GM18907 (cell line): Measurements from ENCODE around the gene IER5L.
"Not testable (repeated sequence)": the region's sequence is repeated elsewhere in the genome, so short reads cannot be mapped to it uniquely, and the experiment has no call there.

Source experiments
- ATAC-seq: cut with Tn5 transposase; IDR thresholded peaks from one replicate; pipeline ENCODE4 v1.9.1; 2021; ENCODE audit warnings: mild to moderate bottlenecking, moderate library complexity; ENCODE audit not compliant: unreplicated experiment

The IER5L gene

DNA sequence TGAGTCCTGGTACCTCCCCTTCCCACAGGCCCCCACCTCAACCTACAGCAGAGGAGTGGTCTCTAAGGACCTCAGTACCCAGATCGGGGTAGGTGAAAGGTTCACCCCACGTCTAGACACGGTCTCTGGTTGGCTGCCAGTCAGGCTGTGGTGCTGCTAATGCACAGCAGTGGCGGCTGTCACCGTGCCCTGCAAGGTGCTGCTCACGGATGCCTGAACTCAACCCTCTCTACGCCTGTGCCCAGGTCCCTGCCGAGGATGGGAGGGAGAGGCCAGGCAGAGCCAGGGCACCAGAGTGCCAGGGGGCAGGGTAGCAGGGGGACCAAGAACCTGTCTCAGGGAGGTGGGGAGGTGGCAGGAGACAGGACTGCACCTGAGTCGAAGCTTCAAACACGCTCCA, 14.3 kb downstream of the IER5L start:
- ATAC-seq: no peak

DNA sequence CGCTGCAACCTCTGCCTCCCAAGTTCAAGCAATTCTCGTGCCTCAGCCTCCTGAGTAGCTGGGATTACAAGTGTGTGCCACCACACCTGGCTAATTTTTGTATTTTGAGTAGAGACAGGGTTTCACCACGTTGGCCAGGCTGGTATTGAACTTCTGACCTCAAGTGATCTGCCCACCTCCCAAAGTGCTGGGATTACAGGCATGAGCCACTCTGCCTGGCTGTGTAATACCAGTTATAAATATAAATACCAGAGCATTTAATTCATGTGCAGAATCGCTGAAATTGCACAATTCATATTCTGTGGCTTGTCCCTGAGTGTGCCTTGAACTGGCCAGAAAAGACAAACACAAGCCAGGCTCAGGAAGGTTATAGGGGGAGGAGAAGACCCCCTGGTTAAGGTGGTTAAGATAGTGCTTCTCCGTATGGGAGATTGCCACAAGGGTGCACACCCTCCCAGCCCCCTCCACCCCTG, 14.8 kb downstream of the IER5L start:
- ATAC-seq: not testable (repeated sequence)

DNA sequence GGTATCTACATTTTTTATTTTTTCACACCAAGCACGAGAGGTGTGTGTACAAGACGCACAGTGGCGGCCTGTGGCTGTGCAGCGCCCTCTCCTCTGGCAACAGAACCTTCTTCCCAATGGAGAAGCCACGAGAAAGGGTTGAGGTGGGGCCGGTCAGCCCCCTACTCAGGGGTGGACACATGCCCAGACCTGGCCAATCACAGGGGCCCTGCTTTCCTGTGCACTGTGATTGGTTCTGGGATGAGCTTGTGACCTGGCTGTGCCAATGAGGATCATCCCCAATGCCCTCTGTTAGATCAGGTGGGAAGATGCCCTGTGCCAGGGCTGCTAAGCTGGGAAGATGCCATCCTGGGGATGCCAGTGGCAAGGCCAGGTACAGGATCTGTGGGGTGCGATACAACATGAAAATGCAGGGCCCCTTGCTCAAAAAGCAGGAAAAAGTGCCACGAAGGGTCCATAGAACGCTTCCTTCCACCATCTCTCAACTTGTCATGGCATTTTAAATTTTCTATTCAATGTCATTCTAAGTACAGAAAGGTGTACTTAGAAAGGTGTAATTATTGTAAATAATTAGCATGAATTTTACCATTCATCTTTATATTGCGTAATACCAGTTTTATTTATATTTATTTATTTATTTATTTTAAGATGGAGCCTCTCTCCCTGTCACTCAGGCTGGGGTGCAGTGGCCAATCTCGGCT, 15.4 kb downstream of the IER5L start:
- no peak for ATAC-seq

DNA sequence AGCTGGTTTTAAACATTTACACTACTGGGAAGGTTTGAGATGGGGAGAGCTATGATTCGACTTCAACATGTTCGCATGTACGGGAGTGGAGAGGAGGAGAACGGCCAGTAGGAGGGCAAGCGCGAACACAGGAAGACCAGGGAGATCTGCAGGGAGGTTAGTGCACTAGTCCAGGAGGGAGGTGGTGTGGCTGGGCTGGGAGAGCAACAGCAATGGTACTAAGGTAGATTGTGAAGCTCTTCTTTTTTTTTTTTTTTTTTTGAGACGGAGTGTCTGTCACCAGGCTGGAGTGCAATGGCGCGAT, 16.6 kb downstream of the IER5L start:
- no peak for ATAC-seq

DNA sequence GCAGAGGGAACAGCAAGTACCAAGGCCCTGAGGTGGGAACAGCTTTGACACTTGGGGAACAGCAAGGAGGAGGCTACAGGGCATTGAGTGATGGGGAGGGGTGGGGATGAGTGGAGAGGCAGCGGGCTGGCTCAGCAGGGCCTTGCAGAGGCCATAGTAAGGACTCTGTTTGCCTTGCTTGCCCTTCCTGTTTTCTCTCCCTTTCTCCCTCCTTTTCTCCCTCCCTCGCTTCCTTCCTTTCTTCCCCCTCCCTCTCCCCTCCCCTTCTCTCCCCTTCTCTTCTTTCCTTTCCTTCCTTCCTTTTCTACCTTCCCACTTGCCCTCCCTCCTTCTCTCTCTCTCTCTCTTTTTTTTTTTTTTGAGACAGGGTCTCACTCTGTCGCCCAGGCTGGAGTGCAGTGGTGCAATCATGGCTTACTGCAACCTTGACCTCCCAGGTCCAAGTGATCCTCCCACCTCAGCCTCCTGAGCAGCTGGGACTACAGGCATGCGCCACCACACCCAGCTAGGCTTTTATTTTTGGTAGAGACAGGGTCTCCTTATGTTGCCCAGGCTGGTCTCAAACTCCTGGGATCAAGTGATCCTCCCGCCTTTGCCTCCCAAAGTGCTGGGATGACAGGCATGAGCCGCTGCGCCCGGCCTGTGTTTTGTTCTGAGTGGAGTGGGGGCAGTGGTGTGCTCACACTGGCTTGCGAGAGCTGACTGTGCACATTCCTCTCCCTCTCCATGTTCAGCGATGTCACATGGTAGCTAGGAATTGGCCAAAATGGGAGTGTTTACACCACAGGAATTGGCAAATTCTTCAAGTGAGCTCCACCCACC, 17.1 kb downstream of the IER5L start:
- no peak for ATAC-seq

DNA sequence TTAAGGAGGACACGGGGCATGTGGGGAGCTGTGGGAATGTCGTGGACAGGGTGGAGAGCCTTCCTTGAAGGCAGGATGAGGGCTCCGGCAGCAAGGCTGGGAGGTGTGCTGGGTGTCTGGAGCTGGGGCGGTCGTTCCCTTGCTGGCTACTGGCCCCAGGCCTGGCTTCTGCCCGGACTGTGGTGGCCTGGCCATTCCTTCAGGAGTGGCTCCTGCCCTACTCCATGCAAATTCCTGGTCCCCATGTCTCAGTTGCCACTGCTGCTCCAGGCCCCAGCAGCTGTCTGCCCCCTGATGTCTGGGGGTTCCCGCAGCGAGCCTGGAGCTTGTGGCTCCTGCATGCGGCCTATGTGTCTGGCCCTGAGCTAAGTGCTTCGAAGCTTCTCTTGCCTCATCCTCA, 21.9 kb downstream of the IER5L start:
- ATAC-seq: no peak

DNA sequence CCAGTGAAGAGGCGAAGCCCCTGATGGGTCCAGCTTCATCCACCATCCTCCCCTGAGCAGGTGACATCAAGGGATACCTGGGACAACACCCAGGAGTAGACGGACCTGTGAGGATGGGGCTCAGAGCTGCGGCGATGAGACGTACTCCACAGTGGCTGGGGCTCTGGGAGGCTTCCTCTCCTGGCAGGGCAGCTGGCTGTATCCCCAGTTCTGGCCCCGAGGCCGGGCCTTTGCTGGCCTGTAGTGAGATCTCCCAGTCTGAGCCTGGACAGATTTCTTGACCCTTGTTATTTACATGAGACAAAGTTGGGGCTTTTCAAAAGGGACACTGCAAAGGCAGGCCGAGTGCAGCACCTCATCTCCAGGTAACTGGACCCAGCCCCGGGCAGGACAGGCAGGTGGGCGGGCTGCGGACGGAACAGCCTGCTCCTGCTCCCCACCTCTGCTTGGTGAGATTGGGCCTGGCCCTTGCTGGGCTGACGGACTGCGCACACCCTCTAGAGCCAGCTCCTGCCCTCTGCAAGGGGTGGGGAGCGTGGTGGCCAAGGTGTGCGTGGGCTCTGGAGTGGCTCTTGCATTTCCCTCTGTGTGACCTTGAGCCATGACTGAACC, 23.1 kb downstream of the IER5L start:
- no peak for ATAC-seq

DNA sequence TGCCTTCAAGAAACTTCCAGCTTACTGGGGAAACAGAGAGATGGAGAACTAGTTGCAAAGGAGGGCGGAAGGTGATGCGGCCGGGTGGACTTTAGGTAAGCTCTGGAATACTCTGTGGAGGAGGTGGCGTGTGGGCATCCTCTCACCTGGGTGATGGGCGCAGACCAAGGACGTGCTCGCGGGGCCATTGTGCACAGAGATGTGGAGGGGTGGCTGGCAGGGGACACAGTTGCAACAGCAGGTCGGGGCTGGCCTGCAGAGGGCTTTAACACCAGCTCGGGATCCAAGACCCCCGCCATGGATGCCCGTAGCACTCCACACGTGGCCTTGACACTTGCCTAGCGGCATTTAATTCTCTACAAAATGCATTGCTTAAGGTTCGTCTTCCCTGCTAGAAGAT, 26.6 kb downstream of the IER5L start:
- no peak for ATAC-seq

DNA sequence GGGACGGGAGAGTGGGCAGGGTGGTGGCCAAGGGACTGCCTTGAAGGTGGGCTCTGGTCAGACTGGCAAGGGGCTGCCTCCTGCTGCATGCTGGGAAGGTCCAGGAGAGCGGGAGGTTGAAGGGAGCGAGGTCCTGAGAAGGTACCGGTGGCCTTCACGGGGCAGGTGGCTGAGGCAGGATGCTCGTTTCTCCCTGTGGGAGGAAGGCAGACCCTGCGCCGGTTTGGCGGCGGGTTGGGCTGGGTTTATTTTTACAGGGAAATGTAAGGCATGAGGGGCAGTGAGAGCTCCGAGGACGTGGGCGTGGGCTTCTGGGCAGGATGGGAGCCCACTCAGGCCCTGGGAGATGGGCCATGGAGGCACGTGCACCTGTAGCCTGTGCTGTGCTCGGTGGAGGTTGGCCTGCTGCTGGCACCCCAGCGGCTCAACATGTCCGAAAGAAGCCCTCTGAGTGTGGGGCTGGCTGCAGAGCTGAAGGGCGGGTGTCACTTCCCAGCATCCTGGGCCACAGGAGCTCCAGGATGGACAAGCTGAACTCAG, 27.3 kb downstream of the IER5L start:
- ATAC-seq: no peak

DNA sequence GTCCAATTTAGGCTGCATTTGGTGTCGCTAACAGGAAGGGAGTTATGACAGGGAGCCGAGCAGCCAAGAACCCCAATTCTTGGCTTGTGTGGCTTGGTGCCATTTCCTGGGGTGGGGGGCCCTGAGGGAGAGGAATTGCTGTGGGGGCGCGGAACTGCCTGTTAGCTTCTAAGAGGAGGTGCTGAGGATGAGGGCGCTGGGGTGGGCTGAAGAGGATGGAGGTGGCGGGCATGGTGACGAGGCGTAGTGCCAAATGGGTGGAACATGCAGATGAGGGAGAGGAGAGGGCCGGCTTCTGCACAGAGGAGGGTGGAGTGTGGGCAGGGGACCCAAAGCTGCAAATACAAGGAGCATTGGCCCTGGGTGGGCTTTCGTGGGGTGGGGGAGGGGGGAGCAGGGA, 27.9 kb downstream of the IER5L start:
- no peak for ATAC-seq

DNA sequence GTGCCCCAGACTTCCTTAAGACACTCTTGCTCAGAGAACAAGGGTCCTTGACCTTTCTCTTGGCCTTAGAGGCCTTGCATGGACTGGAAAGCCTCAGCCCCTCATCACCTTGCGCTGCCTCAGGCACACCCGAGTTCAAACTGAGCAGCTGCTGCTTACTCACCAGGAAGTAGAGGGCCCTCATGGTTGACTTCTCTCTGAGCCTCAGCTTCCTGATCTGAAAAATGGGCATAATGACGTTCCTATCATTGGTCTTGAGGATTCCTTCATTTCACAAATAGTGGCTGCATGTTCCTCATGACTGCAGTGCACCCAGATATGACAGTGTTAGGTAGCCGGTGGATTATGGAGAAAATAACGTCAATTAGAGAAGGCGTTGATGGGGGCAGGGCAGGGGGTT, 28.6 kb downstream of the IER5L start:
- ATAC-seq: no peak

DNA sequence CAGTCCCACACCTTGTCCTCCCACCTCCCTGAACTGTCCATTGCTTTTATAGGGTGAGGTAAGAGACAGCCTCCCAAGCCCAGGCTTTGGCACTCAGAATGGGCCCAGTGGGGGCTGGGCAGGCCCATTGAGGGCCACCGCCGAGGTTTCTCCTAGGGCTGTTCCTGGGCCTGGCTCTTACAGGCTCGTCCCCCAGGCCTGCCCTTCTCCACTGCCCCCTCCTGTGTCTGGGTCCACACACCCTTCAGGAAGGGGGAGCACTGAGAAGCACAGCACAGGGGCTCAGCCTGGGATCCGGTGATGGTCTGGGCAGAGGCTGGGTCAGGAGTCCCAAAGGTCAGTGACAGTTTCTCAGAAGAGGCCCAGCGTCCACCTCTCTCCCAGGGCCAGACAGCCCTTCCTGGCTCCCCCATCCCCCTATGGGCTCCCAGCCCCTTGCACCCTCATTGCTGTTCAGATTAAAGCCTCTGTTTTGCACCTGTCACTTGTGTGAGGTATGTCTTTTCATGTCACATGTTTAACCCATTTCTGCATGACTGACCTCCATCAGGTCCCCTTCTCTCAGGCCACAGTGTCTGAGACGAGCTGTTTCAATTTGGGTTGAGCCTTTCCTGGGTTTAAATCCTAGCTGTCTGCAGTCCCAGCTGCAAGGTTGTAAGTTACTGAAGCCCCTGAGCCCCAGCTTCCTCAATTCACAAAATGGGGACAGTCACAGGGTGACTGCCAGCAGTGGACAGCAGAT, 29.4 kb downstream of the IER5L start:
- ATAC-seq: no peak

DNA sequence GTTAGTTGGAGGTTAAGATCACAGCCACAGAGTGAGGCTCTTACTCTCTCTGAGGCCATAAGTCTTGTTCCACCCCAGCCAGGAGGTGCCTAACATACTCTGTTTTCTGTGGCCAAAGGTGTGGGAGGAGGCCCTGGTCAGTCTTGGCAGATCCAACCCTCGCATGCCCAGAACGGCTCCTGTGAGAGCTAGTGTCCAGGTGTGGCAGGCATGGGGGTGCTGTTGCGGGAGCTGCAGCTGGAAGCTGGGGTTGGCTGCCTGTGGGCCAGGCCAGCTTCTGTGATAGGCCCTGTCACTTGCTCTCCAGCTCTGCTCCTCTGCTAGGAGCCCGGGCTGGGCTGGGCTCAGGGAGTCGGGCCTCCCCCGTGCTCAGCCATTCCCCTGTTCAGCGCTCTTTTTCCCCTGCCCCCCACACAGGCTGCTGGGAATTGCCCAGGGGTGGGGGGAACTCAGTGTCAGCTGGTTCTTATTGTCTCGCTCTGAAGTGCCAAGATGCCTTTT, 31.6 kb downstream of the IER5L start:
- no peak for ATAC-seq

DNA sequence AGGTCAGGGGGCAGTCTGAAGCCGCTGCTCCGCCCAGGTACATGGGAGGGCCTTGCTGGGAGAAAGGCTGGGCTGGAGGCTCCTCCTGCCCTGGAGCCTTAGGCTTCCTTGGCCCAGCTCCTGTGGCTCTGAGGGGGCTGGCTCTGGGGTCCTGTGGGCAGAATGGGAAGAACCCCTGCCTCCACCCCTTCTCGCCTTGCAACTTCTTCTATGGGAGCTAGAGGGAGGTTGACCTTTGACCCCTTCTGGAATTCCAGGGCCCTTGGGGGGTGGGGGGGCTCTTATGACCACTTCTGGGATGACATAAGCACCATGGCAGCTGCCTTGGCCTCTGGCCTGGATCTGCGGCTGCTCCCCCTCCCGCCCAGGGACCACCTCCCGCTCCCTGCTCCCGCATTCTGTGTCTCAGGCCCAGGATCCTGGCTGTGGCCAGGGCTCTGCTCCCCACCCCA, 32.2 kb downstream of the IER5L start:
- ATAC-seq: no peak

DNA sequence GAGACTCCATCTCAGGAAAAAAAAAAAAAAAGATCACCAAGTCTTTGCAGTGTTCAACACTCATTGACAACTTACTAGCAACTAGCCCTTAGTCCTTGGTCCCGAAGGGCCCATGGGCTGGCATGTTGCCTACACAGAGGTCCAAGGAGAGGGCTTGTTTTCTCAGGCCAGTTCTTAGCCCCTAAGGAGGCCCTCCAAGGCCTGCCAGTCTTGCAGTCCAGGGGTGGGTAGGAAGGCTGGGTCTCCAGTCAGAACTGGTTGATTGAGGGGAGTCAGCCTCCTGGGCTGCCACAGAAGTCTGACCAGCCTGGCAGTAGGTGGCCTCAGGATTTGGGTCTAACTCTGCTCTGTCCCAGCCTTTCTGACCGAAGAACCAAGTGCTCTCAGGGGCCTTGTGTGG, 32.7 kb downstream of the IER5L start:
- no peak for ATAC-seq

DNA sequence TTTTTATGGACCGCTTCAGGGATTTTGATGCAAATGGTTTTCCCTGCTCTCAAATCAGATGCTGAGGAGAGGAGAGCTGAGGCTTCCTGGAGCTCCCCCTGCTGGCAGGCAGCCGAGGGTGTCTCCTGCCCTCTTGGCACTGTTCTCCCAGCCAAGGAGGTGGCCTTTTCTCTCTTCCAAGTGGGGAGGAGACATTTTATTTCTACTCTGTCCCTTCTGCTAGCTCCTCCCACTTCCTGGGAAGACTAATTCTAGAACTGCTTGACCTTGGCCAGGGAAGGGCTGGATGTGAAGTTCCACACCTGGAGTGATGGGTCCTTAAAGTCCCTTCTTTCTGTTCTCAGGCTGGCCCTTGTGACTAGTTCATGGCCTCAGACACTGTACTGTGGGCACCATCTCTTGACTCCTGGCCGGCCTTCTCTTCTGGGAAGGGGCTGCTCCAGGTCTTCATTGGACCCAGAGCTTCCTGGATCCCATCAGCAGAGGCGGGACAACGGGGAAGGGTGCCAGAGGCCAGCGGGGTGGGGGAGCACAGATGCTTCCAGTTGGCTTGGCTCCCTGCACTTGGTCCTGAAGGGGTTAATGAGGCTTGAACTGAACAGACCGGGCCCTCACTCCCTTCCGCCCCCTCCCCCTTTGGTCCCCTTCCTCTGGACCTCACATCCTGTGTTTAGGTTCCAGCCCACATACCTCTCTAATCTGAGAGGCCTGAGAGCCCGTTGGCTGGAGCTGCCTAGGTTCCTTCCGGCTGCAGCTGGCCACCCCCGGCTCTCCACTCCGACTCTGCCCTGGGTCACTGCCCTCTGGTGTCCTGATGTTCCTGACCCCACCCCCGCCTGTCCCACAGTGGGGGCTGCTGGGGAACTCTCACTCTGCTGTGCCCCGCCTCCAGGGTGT, 34.8 kb downstream of the IER5L start:
- ATAC-seq: no peak

DNA sequence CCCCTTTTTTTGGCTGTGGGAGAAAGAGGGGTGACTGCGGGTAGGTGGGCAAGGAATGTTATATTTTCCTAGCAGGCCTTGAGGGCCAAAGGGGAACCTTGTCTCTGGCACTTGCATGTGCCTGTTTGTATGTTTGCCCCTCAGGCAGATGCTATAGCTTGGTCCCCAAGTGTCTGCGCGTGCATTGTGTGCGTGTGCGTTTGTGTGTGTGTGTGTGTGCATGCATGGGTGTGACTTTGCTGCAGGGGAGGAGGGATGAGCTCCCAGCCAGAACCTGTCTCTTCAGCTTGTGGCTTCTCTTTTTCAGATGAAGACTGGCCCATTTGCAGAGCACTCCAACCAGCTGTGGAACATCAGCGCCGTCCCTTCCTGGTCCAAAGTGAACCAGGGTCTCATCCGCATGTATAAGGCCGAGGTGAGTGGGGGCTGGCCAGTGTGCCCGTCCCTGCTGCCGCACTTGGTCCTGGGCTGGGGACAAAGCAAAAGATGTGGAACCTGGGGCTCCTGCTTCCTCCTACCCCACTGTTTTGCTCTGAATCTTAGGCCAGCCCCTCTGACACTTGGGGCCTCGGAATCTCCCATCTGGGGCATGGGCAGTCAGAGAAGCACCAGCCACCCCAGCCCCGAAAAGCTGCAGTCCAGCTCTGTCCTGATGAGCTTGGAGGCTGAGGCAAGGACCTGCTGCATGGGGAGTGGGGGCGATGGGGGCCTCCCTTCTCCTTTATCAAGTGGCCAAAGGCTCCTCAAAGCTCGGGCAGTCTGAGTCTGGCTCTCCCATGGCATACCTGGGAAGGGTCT, 35.7 kb downstream of the IER5L start:
- ATAC-seq: no peak

DNA sequence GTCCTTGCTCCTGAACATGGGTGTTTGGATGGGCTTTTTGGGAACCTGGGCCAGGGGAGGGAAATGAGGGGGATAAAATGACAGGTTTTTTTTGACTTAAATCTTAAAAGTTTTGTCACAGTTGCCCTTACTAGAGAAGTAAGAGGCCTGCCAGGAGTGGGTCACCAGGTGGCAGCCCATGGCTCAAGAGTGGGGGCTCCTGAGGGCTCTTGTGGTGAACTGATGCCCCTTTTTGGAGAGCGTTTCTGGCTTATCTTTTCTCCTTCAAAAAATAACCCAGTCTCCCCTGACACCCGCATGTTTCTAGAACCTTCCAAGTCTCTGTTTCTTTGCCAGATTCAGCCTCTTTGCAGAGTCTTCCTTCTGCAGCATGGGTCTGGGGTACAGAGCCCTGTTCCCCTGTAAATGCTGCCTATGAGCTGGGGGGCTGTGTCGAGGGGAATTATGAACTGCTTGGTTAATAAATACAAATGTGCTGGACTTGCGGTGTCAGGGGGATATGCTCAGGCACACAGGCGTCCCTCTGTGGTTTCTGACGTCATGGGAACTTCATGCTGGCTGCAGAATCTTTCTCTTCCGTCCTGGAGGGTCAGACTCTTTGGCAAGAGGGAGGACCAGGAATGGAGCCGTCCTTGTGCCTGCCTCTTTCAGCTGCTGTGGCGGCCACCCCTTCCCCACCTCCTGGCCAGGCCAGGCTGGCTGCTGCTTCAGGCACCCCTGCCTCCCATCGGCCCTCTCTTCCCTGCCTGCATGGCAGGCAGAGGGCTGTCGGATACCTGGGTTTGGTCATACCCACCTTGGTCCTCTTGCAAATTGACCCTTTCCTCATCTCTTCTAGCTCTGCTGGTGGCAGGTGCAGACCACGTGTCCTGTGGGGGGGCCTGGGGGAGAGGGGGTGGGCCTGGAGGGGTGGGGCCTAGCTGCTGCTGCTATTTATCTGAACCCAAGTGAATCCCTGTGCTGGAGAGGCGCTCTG, 36.7 kb downstream of the IER5L start:
- ATAC-seq: peak; percentile 49
